Measurements from ENCODE around the gene SLC15A3. TPM values are rescaled to one million over a fixed set of nuclear protein-coding genes. Genes with fewer than 3 reads are reported as not detected.

The SLC15A3 gene
- total and polyA plus RNA-seq, 4 donors = 9.0 to 20.9 (median 16.3) TPM

DNA sequence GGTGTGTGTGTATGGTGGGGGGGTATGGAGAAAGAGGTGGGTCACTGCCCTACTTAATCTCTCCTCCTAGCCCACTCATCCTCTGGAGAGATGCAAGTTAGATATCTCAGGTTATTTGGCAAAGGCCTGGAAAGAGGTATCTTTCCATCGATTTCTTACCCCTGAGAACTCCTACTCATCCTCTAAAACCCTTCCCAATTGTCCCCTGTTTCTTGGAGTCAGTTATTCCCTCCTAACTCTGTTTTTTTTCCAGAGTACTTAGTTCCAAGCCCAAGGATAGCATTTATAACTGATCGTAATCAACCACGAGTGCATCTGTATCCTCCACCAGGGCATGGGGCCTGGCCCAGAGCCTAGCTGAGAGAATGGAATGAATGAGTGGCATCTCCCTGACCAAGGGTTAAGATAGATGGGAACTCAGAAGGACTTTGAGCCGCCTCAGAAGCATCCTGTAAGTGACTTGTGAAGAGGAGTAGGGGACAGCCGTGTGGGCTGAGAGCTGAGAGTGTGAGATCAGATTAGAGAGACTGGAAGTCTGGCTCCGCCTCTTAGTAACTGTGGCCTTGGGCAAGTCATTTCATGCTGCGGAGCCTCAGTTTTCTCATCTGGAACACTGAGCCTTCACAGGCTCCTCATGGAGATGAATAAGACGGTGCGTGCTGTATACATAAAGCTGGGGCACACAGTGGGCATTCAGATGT is 35.8 kb upstream of the SLC15A3 start:
- no peak overlapping the region for H3K27ac ChIP-seq (ENCODE audit: low read depth in 1 of 2, low read length in 2 of 2)
- WGBS = 83% methylated on average over 9 of the region's 9 CpGs

DNA sequence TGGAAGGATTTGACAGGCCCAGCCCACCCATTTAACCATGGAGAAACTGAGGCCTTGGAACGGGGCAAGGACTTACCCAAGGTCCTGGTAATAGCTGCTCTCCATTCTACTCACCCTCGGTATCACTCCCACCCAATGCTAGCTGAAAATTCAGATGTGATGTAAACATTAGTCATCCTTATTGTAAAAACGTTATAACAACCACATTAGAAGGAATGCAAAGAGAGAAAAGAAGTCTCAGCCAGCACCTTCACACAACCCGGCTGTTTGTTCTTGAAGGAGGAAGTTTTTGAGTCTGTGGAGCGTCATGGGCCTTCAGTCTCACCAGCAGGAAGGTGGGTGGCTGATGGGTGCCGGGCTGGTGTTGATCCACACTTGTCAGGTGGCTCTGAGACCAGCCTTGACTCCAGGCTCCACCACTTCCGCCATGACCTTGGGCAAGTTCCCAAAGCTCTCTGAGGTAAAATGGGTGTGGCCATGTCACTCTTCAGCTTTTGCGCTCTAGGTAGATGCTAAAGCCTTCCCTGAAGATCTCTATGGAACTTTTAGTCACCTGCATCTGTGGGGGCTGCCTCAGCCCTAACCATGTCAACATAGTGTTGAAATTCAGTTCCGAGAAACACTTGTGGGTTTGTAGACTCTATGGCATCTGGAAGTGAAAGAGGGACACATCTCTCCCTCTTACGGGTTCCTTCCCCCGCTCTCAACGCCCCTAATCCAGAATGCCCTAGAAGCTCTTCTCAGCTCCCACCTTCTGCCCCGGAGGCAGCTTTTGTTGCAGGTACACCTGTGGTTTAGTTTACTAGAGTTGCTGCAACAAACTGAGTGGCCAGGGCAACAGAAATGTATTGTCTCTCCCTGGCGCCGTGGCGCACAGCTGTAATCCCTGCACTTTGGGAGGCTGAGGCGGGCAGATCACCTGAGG is 34.3 kb upstream of the SLC15A3 start:
- Histone ChIP-seq H3K9me3 (ENCODE audit: control insufficient read depth in 4 of 4, low read length in 3 of 4) (no peaks in the 10 kb centered on the region), H3K27me3 (ENCODE audit: control insufficient read depth in 4 of 4, insufficient read depth in 4 of 4, low read length in 3 of 4) (peaks cover 0 to 2% (median 0%) of the 10 kb centered on the region in 4 donors), H3K4me3 (ENCODE audit: low read depth in 1 of 3, low read length in 3 of 3) (no peak overlapping the region), H3K27ac (ENCODE audit: low read depth in 1 of 2, low read length in 2 of 2) (no peak overlapping the region), H3K36me3 (ENCODE audit: control insufficient read depth in 4 of 4, insufficient read depth in 3 of 4, low read depth in 1 of 4, low read length in 3 of 4) (no peaks in the 10 kb centered on the region), H3K4me1 (ENCODE audit: control insufficient read depth in 4 of 4, insufficient read depth in 4 of 4, low read length in 3 of 4) (no peaks in the 10 kb centered on the region), H3K9ac (ENCODE audit: low read depth in 1 of 2, low read length in 2 of 2) (no peak overlapping the region)
- 73% methylated on average over 17 of the region's 17 CpGs for WGBS
- no peak for TF ChIP-seq JUND (IDR thresholded peaks at IDR 0.05)
- TF ChIP-seq EGR1 (IDR thresholded peaks at IDR 0.05; ENCODE audit: low read depth in 2 of 2) = no peak
- TF ChIP-seq, protein P1, sequence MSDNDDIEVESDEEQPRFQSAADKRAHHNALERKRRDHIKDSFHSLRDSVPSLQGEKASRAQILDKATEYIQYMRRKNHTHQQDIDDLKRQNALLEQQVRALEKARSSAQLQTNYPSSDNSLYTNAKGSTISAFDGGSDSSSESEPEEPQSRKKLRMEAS (IDR thresholded peaks at IDR 0.05) = no peak
- no peak for TF ChIP-seq FOXA2 (IDR thresholded peaks at IDR 0.05)
- TF ChIP-seq, protein P2, sequence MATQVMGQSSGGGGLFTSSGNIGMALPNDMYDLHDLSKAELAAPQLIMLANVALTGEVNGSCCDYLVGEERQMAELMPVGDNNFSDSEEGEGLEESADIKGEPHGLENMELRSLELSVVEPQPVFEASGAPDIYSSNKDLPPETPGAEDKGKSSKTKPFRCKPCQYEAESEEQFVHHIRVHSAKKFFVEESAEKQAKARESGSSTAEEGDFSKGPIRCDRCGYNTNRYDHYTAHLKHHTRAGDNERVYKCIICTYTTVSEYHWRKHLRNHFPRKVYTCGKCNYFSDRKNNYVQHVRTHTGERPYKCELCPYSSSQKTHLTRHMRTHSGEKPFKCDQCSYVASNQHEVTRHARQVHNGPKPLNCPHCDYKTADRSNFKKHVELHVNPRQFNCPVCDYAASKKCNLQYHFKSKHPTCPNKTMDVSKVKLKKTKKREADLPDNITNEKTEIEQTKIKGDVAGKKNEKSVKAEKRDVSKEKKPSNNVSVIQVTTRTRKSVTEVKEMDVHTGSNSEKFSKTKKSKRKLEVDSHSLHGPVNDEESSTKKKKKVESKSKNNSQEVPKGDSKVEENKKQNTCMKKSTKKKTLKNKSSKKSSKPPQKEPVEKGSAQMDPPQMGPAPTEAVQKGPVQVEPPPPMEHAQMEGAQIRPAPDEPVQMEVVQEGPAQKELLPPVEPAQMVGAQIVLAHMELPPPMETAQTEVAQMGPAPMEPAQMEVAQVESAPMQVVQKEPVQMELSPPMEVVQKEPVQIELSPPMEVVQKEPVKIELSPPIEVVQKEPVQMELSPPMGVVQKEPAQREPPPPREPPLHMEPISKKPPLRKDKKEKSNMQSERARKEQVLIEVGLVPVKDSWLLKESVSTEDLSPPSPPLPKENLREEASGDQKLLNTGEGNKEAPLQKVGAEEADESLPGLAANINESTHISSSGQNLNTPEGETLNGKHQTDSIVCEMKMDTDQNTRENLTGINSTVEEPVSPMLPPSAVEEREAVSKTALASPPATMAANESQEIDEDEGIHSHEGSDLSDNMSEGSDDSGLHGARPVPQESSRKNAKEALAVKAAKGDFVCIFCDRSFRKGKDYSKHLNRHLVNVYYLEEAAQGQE (IDR thresholded peaks at IDR 0.05) = no peak
- TF ChIP-seq FOXA1 (IDR thresholded peaks at IDR 0.05) = no peak
- no peak for TF ChIP-seq HNF4A (conservative IDR thresholded peaks at IDR 0.05)
- TF ChIP-seq GABPA (IDR thresholded peaks at IDR 0.05 in 1 of 2, conservative IDR thresholded peaks at IDR 0.05 in 1 of 2) = no peak
- no peak for DNase-seq (ENCODE audit: low spot score)

More for the DNA sequence above, 35.8 kb upstream of the SLC15A3 start:
- Histone ChIP-seq H3K9me3 (ENCODE audit: control insufficient read depth in 4 of 4, low read length in 3 of 4) (no peaks in the 10 kb centered on the region), H3K4me3 (ENCODE audit: low read depth in 1 of 3, low read length in 3 of 3) (no peak overlapping the region), H3K9ac (ENCODE audit: low read depth in 1 of 2, low read length in 2 of 2) (no peak overlapping the region), H3K4me1 (ENCODE audit: control insufficient read depth in 4 of 4, insufficient read depth in 4 of 4, low read length in 3 of 4) (no peaks in the 10 kb centered on the region), H3K27me3 (ENCODE audit: control insufficient read depth in 4 of 4, insufficient read depth in 4 of 4, low read length in 3 of 4) (no peaks in the 10 kb centered on the region), H3K36me3 (ENCODE audit: control insufficient read depth in 4 of 4, insufficient read depth in 3 of 4, low read depth in 1 of 4, low read length in 3 of 4) (no peaks in the 10 kb centered on the region)
- TF ChIP-seq GABPA (IDR thresholded peaks at IDR 0.05 in 1 of 2, conservative IDR thresholded peaks at IDR 0.05 in 1 of 2) (no peak), YY1 (IDR thresholded peaks at IDR 0.05) (no peak), NR2F2 (IDR thresholded peaks at IDR 0.05) (no peak)
- TF ChIP-seq, protein P2 (IDR thresholded peaks at IDR 0.05) = no peak
- DNase-seq (ENCODE audit: low spot score) = no peak
